HEK293 (cell line): Measurements from ENCODE around the gene UGCG.

Experiments used
- KLF1 ChIP-seq: fragments of 450-650 bp; formaldehyde crosslinking; IDR thresholded peaks from 2 replicates; pipeline ENCODE4 v1.5.1; 2016; ENCODE audit warnings: missing biosample characterization, missing genetic modification characterization
- KLF7 ChIP-seq: fragments of 450-650 bp; formaldehyde crosslinking; IDR thresholded peaks from 2 replicates; pipeline ENCODE4 v1.5.1; 2016; ENCODE audit warnings: missing biosample characterization, missing genetic modification characterization, borderline replicate concordance
- RBAK ChIP-seq: fragments of 450-650 bp; formaldehyde crosslinking; IDR thresholded peaks from 2 replicates; pipeline ENCODE4 v1.5.1; 2016; ENCODE audit warnings: missing biosample characterization, missing genetic modification characterization
- SP2 ChIP-seq: fragments of 450-650 bp; formaldehyde crosslinking; IDR thresholded peaks from 2 replicates; pipeline ENCODE4 v1.5.1; 2016; ENCODE audit warnings: missing biosample characterization, missing genetic modification characterization
- TCF7L2 ChIP-seq: IDR thresholded peaks from 2 replicates; pipeline ENCODE4 v1.6.1; 2011; ENCODE audit warnings: low read depth, mild to moderate bottlenecking, inconsistent platforms, low read length, moderate library complexity, borderline replicate concordance
- YY1 ChIP-seq: fragments of 450-650 bp; formaldehyde crosslinking; IDR thresholded peaks from 2 replicates; pipeline ENCODE4 v1.5.1; 2018; ENCODE audit warnings: missing biosample characterization, missing genetic modification characterization
- ZBTB48 ChIP-seq: fragments of 450-650 bp; formaldehyde crosslinking; IDR thresholded peaks from 2 replicates; pipeline ENCODE4 v1.5.1; 2016; ENCODE audit warnings: missing biosample characterization, missing genetic modification characterization
- ZNF133 ChIP-seq: fragments of 450-650 bp; formaldehyde crosslinking; IDR thresholded peaks from 2 replicates; pipeline ENCODE4 v1.5.1; 2016; ENCODE audit warnings: missing biosample characterization, missing genetic modification characterization
- ZNF16 ChIP-seq: fragments of 450-650 bp; formaldehyde crosslinking; IDR thresholded peaks from 2 replicates; pipeline ENCODE4 v1.5.1; 2016; ENCODE audit warnings: low read depth, missing biosample characterization, missing genetic modification characterization
- ZNF426 ChIP-seq: fragments of 450-650 bp; formaldehyde crosslinking; IDR thresholded peaks from 2 replicates; pipeline ENCODE4 v1.5.1; 2017; ENCODE audit warnings: missing biosample characterization, missing genetic modification characterization, mild to moderate bottlenecking, inconsistent platforms, moderate library complexity
- TF ChIP-seq, protein P1 (sequence below): fragments of 450-650 bp; formaldehyde crosslinking; IDR thresholded peaks from 2 replicates; pipeline ENCODE4 v1.5.1; 2016; ENCODE audit warnings: missing biosample characterization, missing genetic modification characterization
- TF ChIP-seq, protein P2 (sequence below): fragments of 450-650 bp; formaldehyde crosslinking; IDR thresholded peaks from 2 replicates; pipeline ENCODE4 v1.5.1; 2016; ENCODE audit warnings: missing biosample characterization, missing genetic modification characterization

DNA sequence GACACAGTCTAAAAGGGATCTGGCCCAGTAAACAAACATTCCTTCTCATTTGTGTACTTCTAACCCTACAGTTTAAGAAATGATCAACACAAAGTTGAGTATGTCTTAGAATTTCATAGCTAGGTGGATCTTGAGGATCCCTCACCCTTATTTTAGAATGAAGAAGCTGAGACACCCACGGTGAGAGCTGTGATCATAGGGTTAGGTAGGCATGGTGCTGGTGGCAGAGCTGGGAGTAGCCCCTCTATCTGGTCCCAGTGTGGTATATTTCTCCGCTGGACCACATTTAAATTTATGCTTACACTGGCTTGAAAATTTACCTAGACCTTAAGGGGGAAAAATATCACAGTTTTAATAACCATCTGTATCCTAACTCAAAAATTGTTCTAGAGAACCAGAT lies 39.8 kb downstream of the UGCG start:
- TF ChIP-seq SP2 (tag by site-specific recombination) = no peak
- TF ChIP-seq YY1 (tag by site-specific recombination) = no peak
- TF ChIP-seq, protein P1, sequence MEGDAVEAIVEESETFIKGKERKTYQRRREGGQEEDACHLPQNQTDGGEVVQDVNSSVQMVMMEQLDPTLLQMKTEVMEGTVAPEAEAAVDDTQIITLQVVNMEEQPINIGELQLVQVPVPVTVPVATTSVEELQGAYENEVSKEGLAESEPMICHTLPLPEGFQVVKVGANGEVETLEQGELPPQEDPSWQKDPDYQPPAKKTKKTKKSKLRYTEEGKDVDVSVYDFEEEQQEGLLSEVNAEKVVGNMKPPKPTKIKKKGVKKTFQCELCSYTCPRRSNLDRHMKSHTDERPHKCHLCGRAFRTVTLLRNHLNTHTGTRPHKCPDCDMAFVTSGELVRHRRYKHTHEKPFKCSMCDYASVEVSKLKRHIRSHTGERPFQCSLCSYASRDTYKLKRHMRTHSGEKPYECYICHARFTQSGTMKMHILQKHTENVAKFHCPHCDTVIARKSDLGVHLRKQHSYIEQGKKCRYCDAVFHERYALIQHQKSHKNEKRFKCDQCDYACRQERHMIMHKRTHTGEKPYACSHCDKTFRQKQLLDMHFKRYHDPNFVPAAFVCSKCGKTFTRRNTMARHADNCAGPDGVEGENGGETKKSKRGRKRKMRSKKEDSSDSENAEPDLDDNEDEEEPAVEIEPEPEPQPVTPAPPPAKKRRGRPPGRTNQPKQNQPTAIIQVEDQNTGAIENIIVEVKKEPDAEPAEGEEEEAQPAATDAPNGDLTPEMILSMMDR (tag by site-specific recombination) = no peak
- no peak for TF ChIP-seq RBAK
- TF ChIP-seq ZNF426 (tag by site-specific recombination) = no peak
- TF ChIP-seq, protein P2, sequence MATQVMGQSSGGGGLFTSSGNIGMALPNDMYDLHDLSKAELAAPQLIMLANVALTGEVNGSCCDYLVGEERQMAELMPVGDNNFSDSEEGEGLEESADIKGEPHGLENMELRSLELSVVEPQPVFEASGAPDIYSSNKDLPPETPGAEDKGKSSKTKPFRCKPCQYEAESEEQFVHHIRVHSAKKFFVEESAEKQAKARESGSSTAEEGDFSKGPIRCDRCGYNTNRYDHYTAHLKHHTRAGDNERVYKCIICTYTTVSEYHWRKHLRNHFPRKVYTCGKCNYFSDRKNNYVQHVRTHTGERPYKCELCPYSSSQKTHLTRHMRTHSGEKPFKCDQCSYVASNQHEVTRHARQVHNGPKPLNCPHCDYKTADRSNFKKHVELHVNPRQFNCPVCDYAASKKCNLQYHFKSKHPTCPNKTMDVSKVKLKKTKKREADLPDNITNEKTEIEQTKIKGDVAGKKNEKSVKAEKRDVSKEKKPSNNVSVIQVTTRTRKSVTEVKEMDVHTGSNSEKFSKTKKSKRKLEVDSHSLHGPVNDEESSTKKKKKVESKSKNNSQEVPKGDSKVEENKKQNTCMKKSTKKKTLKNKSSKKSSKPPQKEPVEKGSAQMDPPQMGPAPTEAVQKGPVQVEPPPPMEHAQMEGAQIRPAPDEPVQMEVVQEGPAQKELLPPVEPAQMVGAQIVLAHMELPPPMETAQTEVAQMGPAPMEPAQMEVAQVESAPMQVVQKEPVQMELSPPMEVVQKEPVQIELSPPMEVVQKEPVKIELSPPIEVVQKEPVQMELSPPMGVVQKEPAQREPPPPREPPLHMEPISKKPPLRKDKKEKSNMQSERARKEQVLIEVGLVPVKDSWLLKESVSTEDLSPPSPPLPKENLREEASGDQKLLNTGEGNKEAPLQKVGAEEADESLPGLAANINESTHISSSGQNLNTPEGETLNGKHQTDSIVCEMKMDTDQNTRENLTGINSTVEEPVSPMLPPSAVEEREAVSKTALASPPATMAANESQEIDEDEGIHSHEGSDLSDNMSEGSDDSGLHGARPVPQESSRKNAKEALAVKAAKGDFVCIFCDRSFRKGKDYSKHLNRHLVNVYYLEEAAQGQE = no peak
- TF ChIP-seq ZNF133 = no peak
- no peak for TF ChIP-seq KLF7 (tag by site-specific recombination)
- TF ChIP-seq TCF7L2 = no peak
- TF ChIP-seq KLF1 (tag by site-specific recombination) = no peak
- no peak for TF ChIP-seq ZBTB48 (tag by site-specific recombination)
- TF ChIP-seq ZNF16 (tag by site-specific recombination) = no peak
